HG02571 (cell line): ENCODE data around the gene CDKL4.
"Not testable (repeated sequence)": the region's sequence is repeated elsewhere in the genome, so short reads cannot be mapped to it uniquely, and the experiment has no call there.

Experiments
- ATAC-seq: cut with Tn5 transposase; IDR thresholded peaks from one replicate; pipeline ENCODE4 v1.9.1; 2021; ENCODE audit warnings: mild to moderate bottlenecking, moderate library complexity; ENCODE audit not compliant: unreplicated experiment

Gene CDKL4

DNA sequence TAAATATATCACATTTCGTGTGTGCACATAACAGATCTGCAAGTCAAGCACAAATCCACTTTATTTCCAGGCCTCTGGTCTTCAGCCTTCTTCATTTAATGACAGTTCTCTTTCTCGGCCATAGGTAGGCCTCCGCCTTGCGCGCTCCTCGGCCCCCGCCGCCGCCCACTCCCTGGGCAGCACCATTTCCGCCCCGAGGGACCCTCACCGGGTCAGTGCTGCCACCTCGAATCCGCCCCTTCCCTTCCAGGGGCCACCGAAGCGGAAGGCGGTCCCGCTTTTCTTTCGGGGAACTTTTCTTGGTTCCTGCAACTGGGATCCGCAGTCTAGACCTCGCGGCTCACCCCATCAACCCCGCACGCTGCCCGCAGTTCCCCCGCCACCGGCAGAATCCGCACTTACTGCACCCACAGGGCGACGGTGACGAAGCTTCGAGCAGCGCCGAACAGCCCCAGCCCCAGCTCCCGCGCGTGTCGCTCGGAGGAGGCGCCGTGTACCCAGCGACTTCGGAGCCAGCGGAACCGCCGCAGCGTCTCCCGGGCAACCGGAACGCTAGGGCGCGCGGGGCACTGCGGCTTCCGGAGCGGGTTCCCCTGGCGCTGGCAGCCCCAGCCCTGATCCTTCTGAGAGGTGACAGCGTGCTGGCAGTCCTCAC lies at the start of gene CDKL4:
Gene CDKL4 (minus strand): TSS at position 502 of the 655 bp plus-strand sequence.
- no peak for ATAC-seq

DNA sequence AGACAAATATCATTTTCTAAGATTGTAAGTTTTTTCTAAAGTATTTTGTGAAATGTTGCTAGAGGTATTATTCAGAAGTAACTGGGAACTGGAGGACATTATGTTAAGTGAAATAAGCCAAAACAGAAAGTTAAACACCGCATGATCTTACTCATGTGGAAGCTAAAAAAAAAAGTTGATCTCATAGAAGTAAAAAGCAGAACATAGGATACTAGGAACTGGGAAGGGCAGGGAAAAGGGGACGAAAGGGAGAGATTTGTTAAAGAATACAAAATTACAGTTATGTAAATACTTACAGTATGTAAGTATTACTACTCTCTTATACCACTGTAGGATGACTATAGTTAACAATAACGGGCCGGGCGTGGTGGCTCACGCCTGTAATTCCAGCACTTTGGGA lies 46.7 kb upstream of the CDKL4 start:
- ATAC-seq, result no peak

DNA sequence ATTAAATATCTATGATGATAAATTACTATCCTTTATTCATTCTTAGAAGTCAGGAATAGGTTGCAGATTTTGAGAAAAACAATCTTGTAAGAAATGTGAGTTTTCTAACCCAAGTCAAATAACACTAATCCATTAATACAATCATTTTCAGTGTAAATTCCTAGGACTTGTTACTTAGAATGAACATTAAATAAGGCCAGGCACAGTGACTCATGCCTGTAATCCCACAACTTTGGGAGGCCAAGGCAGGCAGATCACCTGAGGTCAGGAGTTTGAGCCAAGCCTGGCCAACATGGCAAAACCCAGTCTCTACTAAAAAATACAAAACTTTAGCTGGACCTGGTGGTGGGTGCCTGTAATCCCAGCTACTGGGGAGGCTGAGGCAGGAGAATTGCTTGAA lies 45.8 kb upstream of the CDKL4 start:
- ATAC-seq, result no peak

DNA sequence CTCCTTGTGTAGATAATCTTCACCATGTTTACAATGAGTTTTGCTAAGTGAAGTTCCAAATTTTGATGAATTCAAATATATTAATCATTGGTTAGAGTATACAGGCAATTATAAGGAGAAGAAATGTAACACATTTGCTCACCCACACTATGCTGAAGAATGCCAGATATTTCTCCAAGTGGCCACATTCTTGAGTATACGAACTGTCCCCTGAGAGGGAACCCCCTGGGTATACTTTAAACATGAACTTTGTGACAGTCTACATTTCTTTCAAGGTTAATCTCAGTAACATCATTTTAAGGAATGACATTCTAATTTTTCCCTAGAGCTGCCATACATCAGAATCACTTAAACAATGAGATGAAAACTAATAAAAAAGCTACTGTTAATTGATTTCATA lies 39.8 kb upstream of the CDKL4 start:
- no peak for ATAC-seq

DNA sequence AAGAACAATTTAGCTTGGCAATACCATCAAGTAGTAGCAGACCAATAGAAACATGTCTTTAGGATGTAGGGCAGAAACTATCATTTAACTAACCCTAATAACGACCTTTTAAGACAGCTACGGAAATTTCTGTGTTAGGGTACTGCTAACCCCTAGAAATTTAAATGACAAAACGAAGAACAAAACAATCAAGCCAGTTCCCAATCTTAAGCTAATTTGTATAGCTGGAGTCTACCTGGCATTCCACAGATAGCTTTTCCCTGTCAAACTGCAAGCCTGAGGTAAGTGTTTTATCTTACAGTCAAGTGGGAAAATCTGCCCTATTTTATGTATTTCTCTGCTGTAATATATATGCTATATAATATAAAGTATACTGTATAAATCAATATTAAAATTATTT lies 37.6 kb upstream of the CDKL4 start:
- ATAC-seq, result no peak

DNA sequence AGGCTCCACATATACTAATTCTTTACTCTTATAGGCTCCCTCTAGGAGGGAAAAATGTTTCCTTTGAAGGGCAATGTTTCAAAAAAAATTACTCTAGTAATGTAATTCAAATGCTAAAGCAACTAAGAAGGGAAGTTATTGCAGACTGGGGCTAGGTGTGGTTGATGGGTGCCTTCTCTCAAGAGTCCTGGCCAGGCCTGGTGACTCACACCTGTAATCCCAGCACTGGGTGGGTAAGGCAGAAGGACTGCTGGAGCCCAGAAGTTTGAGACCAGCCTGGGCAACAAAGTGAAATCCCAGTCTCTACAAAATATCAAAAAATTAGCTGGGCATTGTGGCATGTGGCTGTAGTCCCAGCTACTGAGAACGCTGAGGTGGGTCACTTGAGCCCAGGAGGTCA lies 31.2 kb upstream of the CDKL4 start:
- ATAC-seq, result no peak

DNA sequence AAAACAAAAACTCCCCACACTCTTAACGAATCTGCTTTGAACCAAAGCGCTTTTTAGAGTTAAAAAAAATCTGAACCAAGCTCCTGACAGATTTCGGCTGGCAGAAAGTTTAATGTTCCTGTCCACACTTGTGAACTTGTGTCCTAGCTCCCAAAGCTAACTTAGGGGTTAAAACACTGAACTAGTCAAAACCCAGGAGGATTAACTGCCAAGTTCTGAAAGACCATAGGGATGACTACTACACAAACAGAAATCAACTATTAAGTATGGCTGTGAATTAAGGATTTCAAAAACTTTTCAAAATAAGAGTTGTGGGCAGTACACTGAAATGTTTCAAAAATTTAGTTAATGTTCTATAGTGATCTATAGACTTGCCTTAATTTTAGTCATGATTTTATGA lies 26.2 kb upstream of the CDKL4 start:
- ATAC-seq, result no peak

DNA sequence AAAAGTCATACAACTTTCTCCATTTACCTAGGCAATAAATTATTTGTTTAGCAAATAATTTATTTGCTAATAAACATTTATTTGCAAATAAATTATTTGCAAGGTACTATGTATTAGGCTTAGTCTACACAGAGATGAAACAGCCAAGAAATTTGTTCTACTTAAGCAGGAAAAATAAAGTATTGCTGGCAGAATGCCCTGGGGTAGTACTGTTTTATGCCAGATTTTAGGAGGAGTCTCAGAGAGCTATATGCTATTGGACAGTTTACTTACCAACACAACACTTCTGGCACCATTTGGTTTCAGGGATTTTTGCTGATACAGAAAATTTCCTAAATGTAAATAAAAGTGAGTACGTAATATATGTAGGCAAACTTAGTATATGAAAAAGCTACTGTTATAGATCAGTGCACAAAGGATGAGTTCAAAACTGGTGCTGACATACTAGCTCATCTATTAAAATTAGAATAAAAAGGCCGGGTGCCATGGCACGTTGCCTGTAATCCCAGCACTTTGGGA lies 23.2 kb upstream of the CDKL4 start:
- no peak for ATAC-seq

DNA sequence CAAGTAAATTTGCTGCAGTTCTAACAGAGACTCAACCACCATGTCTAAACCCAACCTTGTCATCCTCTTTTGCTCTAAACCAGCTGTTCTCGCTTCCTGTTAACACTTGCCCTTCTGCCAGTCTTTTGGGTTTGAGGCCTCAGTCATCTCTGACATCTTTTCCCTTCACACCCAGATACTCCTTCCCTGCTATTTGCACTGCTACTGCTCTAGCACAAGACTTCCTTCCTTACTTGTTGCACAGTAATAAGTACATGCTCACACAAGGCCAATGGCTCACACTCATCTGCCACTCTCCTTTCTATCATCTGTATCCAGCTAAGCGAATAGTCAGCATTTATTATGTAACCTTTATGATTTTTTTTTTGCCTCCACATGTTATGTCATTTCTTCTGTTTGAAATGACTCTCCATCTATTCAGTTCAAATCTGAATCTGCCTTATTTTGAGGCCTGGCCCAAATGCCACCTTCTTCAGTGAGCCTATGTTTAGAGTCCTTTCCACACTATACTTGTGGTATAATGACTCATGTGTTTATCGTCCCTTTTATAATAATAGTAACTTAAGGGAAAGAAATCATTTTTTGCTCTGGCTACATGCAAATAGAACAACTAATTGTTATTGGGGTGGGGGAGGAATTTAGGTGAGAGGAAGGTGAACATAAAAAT lies 22.5 kb upstream of the CDKL4 start:
- ATAC-seq, result peak; percentile 79

DNA sequence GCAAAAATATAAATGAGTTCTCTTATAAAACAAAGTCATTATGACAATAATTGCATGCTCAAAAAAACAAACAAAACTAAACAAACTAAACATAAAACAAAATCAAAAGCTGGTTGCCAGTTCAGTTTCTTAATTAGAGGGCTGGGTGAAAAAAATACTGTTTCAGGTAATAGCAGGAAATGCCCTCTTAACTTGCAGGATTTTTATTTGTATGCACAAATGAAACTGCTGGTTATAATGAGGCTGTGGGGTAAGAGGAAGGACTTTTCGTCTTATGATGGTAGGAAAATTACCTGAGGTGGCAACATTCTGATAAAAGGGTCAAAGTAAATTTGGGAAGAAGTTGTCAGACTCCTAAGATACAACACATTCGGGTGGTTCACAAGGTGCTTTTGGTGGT lies 21.5 kb upstream of the CDKL4 start:
- ATAC-seq, result no peak

DNA sequence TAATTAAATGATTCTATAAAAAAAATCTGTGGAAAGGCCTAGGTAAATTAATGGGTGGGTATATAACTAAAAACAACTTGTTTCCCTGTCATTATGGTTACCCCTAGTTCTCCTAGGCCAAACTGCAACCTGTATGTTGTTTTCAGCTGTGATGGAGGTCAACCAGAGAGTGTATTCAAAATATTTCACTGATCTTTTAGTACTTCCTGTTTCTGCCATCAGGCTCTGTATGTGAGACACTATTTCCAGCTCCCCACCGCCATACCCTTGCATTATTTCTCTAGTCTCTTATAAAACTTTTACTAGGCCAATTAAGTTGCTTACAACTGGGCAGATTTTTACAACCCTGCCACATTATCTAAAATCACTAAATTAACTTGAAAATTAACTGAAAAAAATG lies 21.0 kb upstream of the CDKL4 start:
- ATAC-seq, result peak; percentile 62

DNA sequence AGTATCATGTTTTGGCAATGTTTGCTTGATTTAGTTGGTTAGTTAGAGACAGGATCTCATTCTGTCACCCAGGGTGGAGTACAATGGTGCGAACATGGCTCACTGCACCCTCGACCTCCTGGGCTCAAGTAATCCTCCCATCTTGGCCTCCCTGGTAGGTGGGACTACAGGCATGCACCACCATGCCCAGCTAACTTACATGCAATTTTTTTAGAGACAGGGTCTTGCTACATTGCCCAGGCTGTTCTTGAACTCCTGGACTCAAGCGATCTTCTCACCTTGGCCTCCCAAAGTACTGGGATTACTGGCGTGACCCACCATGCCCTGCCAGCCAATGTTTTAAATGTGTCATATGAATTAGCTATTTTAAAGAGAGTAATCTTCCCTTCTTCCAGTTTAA lies 16.3 kb upstream of the CDKL4 start:
- ATAC-seq, result no peak

DNA sequence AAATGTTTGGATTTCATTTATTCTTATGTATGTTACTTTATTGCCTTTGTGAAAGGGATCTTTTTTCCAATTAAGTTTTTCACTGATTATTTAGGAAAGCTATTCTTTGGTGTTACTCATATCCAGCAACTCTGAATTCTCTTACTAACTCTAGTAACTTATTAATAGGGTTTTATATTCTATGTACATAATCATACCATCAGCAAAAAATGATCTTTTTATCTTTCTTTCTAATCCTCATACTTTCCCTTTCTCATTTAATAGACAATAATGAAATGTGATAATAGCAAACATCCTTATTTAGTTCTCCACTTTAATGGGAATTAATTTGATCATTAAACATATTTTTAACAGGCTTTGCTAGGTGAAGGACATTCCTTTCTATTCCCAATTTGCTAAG lies 12.3 kb upstream of the CDKL4 start:
- ATAC-seq, result no peak

DNA sequence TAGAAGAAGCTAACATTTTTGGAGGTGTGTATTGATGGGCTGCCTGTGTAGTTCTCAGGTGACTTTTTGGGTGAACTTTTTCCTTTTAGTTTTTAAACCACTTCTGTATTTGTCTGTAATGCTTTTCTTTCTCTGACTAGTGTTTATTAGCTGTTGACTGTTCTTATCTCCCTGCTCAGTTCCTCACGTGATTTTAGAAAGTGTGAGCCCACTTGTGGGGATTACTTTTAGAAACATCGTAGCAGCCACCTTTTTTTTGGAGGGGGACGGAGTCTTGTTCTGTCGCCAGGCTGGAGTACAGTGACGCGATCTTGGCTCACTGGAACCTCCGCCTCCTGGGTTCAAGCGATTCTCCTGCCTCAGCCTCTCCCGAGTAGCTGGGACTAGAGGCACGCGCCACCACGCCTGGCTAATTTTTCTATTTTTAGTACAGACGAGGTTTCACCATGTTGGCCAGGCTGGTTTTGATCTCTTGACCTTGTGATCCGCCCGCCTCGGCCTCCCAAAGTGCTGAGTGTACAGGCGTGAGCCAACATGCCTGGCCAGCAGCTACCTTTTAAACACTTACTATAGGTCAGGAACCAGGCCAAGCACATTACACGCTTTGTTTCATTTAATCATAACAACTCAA lies 9.2 kb upstream of the CDKL4 start:
- no peak for ATAC-seq

DNA sequence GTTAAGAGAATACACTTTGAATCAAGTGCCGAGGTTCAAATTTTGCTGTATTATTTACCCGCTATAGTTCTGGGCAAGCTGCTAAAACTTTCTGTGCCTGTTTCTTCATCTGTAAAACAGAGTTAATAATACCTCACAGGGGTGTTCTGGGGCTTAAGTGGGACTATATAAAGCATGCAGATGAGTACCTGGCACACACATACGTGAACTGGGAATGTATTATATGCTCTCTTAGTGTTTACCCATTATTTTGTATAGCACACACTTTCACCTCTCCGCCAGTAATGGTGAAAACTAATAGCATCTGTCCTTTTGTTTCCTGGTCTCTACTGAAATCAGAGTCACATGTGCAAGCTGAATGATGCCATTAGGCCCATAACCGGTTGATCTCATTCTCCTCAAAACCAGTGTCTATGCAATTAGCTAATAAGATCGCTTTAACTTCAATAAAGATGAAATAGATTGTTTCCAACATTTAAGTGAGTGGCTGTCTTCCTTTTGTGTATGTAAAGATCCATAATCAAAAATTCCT lies 3.8 kb upstream of the CDKL4 start:
- ATAC-seq, result no peak

DNA sequence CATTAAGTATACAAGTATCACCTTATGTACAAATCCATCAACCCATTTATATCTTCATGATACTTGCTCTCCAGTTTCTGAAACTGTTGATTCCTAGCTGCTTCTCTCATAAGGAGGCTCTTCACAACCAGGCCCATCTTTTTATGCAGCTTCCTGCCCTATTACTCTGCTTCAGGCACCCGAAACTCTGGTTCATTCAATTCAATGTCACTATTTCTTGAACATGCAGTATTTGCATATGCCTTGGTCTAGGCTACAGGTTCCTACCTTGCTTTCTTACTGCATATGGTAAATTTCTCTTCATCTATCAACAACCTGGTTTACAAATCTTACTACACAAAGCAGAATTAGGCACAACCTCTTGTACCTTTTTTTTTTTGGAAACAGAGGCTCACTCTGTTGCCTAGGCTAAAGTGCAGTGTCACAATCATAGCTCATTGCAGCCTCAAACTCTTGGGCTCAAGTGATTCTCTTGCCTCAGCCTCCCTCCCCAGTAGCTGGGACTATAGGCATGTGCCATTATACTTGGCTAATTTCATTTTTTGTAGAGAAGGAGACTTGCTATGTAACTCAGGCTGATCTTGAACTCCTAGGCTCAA lies 2.7 kb upstream of the CDKL4 start:
- ATAC-seq, result no peak

DNA sequence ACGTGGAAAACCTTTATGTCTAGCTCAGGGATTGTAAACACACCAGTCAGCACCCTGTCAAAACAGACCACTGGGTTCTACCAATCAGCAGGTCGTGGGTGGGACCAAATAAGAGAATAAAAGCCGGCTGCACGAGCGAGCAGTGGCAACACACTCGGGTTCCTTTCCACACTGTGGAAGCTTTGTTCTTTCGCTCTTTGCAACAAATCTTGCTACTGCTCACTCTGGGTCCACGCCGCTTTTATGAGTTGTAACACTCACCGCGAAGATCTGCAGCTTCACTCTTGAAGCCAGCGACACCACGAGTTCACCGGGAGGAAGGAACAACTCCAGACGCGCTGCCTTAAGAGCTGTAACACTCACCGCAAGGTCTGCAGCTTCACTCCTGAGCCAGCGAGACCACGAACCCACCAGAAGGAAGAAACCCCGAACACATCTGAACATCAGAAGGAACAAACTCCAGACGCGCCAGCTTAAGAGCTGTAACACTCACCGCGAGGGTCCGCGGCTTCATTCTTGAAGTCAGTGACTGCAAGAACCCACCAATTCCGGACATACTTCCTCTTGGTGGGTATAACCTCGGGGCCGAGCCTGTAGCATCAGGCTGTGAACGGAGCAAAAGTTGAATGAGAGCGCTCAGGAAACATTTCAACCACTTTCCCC lies 1.3 kb upstream of the CDKL4 start:
- not testable (repeated sequence) for ATAC-seq

DNA sequence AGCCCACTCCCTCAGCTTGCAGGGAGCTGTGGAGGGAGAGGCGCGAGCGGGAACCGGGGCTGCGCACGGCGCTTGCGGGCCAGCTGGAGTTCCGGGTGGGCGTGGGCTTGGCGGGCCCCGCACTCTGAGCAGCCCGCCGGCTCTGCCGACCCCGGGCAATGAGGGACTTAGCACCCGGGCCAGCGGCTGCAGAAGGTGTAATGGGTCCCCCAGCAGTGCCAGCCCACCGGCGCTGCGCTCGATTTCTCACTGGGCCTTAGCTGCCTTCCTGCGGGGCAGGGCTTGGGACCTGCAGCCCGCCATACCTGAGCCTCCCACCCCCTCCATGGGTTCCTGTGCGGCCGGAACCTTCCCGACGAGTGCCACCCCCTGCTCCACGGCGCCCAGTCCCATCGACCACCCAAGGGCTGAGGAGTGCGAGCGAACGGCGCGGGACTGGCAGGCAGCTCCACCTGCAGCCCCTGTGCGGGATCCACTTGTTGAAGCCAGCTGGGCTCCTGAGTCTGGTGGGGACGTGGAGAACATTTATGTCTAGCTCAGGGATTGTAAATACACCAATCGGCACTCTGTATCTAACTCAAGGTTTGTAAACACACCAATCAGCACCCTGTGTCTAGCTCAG lies 582 bp upstream of the CDKL4 start:
- not testable (repeated sequence) for ATAC-seq

DNA sequence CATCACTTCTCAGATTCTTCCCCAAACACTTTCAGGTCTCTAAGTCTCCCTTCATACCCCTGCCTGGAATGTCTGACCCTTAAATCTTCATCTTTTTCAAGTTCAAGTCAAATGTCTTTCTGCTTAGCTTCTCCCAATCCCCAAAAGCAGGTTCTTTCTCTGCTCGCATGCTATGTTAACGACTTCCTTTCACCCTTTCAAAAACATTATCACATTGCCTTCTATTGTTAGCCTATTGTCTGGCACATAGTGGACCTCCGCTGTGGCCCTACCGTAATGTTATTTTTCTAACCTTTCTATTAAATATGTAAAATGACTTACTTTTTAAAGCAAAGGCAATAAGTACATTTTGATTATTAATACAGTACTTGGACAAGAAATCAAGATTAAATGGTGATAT lies 2.2 kb downstream of the CDKL4 start:
- no peak for ATAC-seq

DNA sequence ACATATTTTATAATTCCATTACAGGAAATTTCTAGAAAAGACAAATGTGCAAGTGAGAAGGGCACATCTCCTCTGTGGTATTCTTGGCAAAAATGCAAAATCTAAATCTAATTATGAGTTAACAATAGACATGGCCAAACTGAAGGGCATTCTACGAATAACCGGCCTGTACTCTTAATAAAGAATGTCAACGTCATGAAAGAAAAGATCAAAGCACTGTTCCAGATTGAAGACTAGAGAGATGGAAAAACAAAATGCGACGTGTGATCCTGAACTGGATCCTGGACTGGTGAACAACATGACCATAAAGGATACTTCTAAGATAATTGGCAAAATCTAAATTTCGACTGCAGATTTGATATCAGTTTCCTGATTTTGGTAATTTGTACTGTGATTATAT lies 3.0 kb downstream of the CDKL4 start:
- no peak for ATAC-seq

DNA sequence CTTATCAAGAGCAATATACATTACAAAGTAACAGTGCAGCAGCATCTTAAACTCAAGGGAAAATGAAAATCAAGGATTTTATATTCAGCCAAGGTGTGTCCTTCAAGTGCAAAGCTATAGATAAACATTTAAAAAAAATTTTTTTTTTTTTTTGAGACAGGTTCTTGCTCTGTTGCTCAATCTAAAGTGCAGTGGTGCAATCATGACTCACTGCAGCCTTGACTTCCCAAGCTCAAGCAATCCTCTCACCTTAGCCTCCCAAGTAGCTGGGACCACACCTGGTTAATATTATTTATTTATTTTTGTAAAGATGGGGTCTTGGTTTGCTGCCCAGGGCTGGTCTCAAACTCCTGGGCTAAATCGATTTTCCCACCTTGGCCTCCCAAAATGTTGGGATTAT lies 9.0 kb downstream of the CDKL4 start:
- ATAC-seq, result no peak
